ENCODE data around the gene CST11. TPM values are rescaled to one million over a fixed set of nuclear protein-coding genes. Genes with fewer than 3 reads are reported as not detected.
A peak's percentile ranks its signal among the peaks of the same experiment; 100 is the strongest.

The CST11 gene
- total RNA-seq, 1 donor from 2014 or later, result not detected

DNA sequence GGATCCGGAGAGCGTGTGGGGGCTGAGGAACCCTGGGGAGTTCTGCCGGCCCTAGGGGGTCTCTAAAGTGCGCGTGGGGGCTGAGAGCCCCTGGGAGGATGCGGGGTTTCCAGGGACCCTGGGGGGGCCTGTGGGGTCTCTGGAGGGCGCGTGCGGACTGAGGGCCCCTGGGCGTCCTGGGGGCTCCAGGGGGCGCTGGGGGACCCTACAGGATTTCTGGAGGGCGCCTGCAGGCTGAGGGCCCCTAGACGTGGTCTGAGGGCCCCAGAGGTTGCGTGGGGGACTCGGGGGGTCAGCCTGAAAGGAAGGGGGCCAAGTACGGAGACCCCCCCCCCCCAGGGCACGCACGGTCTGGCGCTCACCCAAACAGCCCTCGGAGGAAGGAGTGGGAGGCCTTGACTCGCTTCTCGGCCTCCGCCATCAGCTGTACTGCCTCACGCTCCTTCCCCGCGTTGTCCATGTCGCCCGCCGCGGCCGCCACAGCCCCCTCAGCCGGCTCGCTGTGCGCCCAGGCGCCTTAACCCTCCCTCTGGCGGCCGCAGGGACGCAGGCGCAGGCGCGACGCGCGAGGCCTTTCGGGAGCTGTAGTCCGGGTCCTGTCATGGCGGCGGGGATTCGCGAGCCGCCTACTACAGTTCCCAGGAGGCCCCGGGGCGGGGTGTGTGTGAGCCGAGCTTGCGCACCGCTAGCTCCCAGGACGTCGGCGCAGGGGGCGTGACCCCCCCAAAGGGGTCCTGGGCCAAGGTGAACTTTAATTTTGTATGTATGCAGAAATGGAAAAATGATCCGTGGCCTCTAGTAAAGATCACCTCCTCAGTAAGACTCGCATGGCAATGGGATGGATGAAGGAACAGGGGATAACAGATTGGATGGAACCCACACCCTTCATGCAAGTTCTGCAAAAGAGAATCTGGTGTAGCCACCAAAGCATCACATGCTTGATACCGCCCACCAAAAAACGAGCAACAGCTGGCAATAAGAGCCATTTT lies 31.4 kb downstream of the CST11 start, which contains the start of gene NAPB:
TSS of gene NAPB (minus strand) at position 546 of the 989 bp plus-strand sequence. CDS start at position 460, 86 bp downstream.
- Mint-ChIP-seq H3K36me3 (ENCODE audit: unreplicated experiment) (no peaks in the 10 kb centered on the region), H3K9me3 (ENCODE audit: unreplicated experiment) (no peaks in the 10 kb centered on the region), H3K27me3 (ENCODE audit: unreplicated experiment) (no peaks in the 10 kb centered on the region), H3K4me1 (ENCODE audit: unreplicated experiment) (peaks cover 17% of the 10 kb centered on the region), H3K4me3 (ENCODE audit: unreplicated experiment) (peak within 1 kb of the TSS; percentile 77), H3K27ac (ENCODE audit: unreplicated experiment) (peak within 1 kb of the TSS; percentile 71)
- TF ChIP-seq, protein P1, sequence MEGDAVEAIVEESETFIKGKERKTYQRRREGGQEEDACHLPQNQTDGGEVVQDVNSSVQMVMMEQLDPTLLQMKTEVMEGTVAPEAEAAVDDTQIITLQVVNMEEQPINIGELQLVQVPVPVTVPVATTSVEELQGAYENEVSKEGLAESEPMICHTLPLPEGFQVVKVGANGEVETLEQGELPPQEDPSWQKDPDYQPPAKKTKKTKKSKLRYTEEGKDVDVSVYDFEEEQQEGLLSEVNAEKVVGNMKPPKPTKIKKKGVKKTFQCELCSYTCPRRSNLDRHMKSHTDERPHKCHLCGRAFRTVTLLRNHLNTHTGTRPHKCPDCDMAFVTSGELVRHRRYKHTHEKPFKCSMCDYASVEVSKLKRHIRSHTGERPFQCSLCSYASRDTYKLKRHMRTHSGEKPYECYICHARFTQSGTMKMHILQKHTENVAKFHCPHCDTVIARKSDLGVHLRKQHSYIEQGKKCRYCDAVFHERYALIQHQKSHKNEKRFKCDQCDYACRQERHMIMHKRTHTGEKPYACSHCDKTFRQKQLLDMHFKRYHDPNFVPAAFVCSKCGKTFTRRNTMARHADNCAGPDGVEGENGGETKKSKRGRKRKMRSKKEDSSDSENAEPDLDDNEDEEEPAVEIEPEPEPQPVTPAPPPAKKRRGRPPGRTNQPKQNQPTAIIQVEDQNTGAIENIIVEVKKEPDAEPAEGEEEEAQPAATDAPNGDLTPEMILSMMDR (IDR thresholded peaks at IDR 0.05), result peak; percentile 55
- peak; percentile 97 for DNase-seq (ENCODE audit: extremely low spot score, unreplicated experiment)

DNA sequence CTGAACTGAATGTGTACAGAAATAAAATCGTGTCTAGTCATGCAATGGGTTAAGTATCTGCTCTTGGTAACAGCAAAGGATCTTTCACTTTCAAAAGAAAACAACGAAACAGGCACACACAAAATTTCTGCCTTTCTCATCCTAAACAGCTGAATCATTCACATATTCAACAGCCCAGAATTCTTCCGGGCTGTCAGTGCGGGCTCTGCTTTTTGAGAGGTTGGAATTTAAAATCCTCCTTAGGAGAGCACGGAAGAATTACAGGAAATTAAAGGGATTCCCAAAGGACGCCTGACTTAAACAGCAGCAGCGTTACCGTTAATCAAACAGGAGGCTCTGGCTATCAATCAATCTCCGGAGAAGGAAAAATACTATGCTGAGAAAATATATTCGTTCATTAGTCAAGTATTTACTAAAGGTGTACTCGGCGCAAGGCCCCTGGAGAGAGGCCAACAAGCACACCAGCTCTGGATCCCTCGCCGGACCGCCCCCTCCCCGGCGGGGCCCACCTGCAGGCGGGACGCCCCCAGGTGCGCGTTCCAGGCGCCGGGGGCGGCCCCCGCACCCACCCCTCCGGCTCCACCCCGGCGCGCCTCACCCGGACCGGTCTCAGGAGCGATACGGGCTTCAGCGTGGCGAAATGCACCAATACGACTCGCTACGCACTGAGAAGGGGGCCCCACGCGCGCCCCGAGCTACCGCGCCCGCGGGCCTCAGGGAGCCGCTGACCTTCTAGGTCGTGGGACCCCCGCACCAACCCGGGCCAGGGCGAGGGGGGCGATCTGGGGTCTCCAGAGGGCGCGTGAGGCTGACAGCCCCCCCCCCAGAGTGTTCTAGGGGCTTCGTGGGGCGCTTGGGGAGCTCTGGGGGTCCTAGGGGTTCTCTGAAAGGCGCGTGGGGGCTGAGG lies 32.4 kb downstream of the CST11 start:
- H3K36me3 Mint-ChIP-seq (ENCODE audit: unreplicated experiment), result no peaks in the 10 kb centered on the region
- H3K27me3 Mint-ChIP-seq (ENCODE audit: unreplicated experiment), result no peaks in the 10 kb centered on the region
- no peaks in the 10 kb centered on the region for H3K9me3 Mint-ChIP-seq (ENCODE audit: unreplicated experiment)
- DNase-seq (ENCODE audit: extremely low spot score, unreplicated experiment), result no peak
- H3K4me3 Mint-ChIP-seq (ENCODE audit: unreplicated experiment), result peak overlapping the region; percentile 82
- H3K4me1 Mint-ChIP-seq (ENCODE audit: unreplicated experiment), result peaks cover 23% of the 10 kb centered on the region
- H3K27ac Mint-ChIP-seq (ENCODE audit: unreplicated experiment), result peak overlapping the region; percentile 92
- TF ChIP-seq, protein P1 (IDR thresholded peaks at IDR 0.05), result no peak

GRCh38 chr20:23419657-23419994 lies 33.0 kb downstream of the CST11 start:
- Mint-ChIP-seq H3K4me1 (ENCODE audit: unreplicated experiment) (peaks cover 24% of the 10 kb centered on the region), H3K4me3 (ENCODE audit: unreplicated experiment) (peak overlapping the region; percentile 82), H3K9me3 (ENCODE audit: unreplicated experiment) (no peaks in the 10 kb centered on the region), H3K27me3 (ENCODE audit: unreplicated experiment) (no peaks in the 10 kb centered on the region), H3K27ac (ENCODE audit: unreplicated experiment) (peak overlapping the region; percentile 92), H3K36me3 (ENCODE audit: unreplicated experiment) (no peaks in the 10 kb centered on the region)
- TF ChIP-seq, protein P1 (IDR thresholded peaks at IDR 0.05), result no peak
- no peak for DNase-seq (ENCODE audit: extremely low spot score, unreplicated experiment)

- no peaks in the 10 kb centered on the region for H3K9me3 Mint-ChIP-seq (ENCODE audit: unreplicated experiment)
- H3K27me3 Mint-ChIP-seq (ENCODE audit: unreplicated experiment), result no peaks in the 10 kb centered on the region
- H3K36me3 Mint-ChIP-seq (ENCODE audit: unreplicated experiment), result no peaks in the 10 kb centered on the region
- DNase-seq (ENCODE audit: extremely low spot score, unreplicated experiment), result no peak
- no peak overlapping the region for H3K27ac Mint-ChIP-seq (ENCODE audit: unreplicated experiment)
- TF ChIP-seq, protein P1 (IDR thresholded peaks at IDR 0.05), result no peak
- no peak overlapping the region for H3K4me3 Mint-ChIP-seq (ENCODE audit: unreplicated experiment)
- peaks cover 26% of the 10 kb centered on the region for H3K4me1 Mint-ChIP-seq (ENCODE audit: unreplicated experiment)
These were observed 34.8 kb downstream of the CST11 start for GRCh38 chr20:23417861-23418260.
